Mucosa of gallbladder (tissue), 1 donor: ENCODE data around the gene MYOM3. TPM values are rescaled to one million over a fixed set of nuclear protein-coding genes. Genes with fewer than 3 reads are reported as not detected.
"Not testable (repeated sequence)": the region's sequence is repeated elsewhere in the genome, so short reads cannot be mapped to it uniquely, and the experiment has no call there.

Source experiments
- DNase-seq: peaks from one replicate; pipeline ENCODE4 v3.0.0-alpha.2; 2020; ENCODE audit warnings: low spot score
- total RNA-seq: library from RNA; stranded (reverse); gene quantifications from one replicate; pipeline ENCODE4 v1.2.1, GENCODE V29; 2021
- donor health status: DM: no; HTN: no; CAD: no.

MYOM3 gene
- total RNA-seq, 1 donor from 2014 or later = 1.7 TPM

DNA sequence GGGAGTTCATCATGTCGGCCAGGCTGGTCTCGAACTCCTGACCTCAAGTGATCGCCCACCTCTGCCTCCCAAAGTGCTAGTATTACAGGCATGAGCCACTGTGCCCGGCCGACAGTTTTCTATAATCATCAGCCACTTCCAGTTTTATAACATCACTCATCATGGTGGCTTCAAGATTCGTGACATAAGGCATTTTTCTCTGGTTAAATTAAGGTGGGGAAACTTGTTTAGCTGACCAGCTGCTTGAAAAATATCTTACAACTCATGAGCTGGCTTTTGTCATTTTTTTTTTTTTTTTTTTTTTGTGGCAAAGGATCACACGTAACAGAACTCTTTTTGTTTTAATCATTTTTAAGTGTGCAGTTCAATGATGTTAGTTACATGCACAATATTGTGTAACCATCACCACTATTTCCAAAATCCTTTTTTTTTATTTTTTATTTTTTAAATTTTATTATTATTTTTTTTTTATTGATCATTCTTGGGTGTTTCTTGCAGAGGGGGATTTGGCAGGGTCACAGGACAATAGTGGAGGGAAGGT is 80.9 kb downstream of the MYOM3 start:
- DNase-seq = not testable (repeated sequence)

DNA sequence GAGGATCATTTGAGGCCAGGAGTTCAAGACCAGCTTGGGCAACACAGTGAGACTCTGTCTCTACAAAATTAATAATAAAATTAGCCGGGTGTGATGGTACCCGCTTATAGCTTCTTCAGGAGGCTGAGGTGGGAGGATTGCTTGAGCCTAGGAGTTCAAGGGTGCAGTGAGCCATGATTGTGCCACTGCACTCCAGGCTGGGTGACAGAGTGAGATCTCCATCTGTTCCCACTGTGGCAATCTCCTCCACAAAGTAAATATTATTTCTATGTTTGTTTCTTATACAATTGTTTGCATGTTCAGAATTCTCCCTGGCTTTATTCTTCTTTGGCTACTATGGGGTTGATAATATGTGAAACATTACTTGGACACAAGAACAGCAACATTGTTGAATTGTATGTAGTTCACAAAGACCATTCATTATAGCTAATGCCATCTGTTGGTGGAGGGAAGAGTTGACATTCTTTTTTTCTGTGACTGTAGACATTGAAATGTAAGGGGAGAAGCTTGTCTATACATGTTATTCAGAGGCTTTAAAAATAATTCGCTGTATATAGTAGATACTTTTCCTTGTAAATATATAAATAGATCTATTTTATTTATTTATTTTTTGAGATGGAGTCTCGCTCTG is 84.0 kb downstream of the MYOM3 start:
- DNase-seq = no peak

DNA sequence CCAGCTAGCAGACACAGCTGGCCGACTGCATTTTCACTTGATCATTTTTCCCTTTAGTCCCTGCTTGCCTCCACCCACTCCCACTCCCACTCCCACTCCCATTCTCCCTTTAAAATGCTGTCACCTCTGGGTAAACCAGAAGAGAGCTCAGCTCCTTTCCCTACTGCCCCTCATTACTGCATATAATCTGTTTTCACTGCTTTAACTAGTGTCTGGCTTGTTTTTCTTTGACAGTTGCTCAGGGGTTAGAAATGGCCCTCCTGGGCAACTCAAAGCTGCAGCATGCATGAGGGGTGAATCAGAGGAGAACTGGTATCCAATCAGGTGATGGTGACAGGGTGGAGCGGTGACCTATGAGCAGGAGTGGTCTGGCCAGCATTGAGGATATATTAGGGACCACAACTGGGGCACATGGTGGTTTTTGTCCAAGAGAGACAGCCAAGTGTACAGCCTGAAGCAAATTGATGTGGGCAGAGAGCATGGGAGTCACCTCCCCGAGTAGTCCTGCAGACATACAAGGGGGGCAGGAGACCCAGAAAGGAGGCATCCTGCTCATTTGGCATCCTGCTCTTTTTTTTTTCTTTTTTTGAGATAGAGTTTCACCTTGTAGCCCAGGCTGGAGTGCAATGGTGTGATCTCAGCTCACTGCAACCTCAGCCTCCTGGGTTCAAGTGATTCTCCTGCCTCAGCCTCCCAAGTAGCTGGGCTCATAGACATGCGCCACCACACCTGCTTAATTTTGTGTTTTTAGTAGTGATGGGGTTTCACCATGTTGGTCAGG is 89.2 kb downstream of the MYOM3 start:
- no peak for DNase-seq

DNA sequence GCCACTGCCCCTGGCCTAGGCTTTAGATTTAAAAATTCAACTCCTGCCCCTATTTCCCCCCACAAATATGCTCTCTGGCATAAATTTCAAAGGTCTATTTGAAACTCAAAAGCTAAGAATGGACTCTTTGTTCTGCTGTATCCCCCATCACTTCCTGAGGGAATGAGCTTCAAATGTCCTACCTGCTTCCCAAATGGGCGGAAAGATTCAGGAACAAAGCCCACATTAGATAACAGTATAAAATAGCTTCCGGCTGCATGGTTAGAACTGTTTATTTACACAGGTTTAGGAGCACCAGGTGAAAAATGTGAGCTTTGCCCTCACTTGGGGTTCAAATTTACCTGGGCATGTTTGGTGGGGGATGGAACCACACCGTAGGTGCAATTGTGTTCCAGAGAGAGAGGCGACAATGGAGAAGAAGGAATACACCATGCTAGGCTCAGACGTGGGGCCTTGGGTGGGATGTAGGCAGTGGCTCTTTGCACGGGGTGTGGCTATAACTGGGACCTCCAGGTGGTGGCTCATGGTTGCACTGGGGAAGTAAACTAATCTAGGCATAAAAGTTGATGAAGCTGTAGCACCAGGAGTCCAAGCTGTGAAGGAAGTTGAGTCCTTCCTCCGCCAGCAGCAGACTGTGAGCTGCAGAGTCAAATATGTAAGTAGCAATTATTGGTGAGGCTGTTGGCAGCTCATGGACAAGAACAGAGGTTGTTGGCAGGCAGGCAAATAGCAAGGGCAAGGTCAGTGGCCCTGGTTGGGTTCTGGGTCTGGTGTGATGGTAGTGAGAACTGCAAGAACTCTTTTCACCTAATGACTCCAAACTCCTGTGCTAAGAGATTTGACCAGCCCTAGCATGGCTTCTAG is 90.3 kb downstream of the MYOM3 start:
- DNase-seq = peak; percentile 40

DNA sequence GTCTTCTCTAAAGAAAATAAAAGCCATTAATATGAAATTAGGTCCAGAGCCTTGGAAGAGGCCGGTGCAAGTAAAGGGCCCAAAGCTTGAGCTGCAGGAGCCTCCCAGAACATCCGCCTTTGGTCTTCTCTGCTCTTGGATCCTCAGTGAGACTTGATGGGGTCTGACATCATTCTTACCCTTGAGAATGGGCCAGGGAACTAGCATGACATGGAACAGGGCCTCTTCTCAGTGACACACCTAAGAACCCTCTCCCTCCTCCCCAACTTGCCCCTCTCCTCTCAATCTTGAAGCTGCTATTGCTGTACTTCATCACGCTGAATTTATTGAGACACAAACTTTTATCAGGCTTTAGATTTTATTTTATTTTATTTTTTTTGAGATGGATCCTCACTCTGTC is 91.5 kb downstream of the MYOM3 start:
- no peak for DNase-seq

DNA sequence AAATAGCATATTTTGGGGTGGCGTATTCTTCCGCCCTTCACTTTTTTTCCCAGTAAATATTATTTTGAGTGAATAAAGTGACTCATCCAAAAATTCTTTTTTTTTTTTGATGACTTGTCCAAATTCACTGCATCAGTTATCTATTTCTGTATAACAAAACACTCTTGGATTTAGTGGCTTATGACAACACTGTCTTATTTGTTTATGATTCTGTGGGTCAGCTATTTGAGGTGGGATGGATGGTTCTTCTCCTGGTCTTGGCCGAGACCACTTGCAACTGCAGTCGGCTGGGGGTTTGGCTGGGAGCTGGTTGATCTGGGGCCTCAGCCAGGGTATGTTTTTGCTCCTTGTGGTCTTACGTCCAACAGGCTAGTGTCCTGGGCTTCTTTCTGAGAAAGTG is 91.9 kb downstream of the MYOM3 start:
- DNase-seq = peak; percentile 65

DNA sequence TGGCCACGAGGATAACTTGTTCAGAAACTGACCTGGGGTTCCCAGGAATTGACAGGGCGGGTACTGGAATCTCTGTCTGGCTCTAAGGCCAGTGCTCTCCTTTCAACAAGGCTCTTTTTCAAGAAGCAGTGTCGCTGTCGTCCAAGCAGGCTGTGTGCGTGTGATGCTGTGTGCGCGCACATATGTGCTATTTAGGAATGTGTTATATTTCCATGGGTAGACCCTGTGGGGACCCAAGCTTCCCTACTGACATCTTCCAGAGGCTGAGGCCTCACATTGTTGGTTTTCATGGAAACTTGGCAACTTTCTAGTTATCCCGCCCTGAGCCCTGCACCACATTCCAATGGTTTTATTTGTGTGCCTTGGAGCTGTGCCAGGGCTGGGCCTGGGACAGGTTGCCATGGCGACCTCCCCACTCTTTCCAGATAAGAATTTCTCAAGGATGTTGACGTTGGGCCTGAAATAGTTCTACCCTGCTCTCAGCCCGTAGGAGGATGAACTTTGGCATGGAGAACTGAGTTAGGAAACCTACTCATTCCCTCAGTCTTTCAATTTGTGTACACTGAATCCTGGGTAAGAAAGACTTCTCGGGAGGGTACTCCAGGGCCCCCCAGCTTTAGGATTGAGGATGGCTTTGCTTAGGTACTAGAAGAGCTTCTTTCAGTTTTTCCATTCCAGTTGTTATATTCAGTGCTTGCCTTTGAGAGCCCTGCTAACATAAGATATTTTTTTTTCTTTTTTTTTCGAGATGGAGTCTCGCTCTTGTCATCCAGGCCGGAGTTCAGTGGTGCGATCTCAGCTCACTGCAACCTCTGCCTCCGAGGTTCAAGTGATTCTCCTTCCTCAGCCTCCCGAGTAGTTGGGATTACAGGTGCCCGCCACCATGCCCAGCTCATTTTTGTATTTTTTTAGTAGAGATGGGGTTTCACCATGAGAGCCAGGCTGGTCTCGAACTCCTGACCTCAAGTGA is 93.0 kb downstream of the MYOM3 start:
- peak; percentile 98 for DNase-seq

DNA sequence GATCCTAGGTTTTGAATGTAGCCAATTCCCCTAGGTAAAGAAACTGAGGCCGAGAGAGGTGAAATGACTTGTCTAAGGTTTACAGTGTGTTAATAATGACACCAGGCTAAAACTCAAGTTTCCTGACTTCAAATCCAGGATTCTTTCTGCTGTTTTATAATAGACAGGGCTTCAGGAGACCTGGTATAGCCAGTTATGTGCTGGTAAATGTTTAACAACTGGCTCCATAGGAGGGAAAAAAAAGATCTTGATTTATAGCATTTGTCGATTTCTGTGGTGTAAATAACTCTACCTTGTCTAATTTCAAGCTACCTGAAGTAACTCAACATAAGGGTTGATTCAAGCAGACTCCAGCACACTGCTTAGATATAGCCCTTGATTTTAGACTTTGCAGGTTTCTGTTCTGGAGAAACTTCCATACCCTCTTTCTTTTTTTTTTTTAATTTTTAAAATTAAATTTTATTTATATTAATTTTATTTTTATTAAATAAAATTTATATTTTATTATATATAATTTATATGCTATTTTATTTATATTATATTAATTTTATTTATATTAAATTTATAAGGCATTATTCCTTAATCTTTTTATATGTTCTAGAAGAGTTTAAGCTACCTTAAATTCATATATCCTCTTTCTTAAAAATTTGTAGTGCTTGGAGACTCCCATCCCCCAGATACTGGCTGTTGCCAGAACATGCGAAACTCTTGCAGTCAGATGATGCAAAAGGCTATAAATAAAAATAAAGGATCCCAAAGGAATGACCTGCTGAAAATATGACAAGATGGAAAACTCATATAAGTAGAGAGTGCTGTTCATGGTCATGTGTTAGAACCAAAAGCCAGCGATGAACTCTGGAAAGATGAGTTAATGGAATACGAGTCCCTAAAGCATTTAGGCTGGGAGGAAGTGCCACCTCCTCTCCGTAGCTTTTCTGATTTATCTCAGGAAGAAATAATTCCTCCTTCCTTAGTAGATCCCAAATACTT is 96.4 kb downstream of the MYOM3 start:
- no peak for DNase-seq

DNA sequence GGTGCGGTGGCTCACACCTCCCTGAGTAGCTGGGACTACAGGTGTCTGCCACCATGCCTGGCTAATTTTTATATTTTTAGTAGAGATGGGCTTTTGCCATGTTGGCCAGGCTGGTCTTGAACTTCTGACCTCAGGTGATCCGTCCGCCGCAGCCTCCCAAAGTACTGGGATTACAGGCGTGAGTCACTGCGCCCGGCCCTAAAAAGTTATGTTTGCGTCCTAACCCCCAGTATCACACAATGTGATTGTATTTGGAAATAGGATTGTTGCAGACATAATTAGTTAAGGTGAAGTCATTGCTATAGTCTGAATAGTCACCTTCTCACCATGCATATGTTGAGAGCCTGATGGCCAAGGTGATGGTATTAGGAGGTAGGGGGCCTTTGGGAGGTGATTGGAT is 99.1 kb downstream of the MYOM3 start:
- not testable (repeated sequence) for DNase-seq

DNA sequence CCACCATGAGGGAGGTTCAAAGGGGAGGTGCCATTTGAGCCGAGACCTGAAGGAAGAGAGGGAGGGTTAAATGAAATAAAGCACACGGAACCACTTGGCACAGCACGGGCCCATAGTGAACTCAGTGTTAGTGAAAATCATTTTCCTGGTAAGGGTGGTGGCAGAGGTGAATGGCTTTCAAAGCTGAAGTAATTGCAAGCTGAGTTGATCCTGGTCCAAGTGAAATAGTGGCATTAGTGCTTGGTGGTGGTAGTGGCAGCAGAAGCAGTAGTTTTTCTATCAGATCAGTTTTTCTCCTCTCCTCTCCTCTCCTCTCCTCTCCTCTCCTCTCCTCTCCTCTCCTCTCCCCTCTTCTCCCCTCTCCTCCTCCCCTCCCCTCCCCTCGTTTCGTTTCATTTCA is 101.3 kb downstream of the MYOM3 start:
- peak; percentile 23 for DNase-seq

DNA sequence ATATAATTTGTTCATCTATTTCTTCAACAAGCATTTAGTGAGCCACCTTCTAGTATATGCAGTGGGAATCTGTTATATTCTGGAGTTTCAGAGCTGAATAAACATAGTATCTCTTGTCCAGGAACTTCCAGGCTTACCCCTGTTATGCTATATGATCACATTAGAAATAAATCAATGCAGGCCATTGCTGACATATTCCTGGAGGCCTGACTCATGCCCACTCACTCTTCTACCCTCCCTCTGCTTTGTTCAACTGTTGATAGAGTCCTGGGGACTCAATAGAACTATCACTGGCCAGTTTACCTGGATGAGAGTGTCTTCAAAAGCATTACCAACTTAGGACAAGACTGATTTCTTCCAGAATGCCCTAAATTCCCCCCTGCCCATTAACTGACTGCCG is 102.5 kb downstream of the MYOM3 start:
- DNase-seq = peak; percentile 48

DNA sequence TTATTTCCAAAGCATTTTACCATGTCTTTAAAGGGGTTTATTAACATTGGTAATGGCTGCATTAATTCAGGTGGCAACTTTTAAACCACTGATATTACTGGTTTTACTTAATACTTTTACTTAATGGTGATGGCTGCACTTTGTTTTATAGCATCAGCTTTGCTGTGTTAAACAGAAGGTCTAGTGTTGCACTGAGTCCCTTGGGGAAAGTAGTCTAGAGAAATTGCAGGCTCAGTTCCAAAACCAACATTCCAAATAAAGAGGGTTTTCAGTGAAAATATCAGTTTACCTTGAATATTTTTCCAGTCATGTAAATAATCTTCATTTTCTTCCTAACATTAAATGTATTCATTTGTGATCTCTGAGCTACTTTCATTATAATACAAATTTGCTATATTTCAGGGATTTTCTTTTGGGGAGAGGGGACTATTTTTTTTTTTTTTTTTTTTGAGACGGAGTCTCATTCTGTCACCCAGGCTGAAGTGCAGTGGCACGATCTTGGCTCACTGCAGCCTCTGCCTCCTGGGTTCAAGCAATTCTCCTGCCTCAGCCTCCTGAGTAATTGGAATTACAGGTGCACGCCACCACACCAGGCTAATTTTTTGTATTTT is 103.3 kb downstream of the MYOM3 start:
- not testable (repeated sequence) for DNase-seq

DNA sequence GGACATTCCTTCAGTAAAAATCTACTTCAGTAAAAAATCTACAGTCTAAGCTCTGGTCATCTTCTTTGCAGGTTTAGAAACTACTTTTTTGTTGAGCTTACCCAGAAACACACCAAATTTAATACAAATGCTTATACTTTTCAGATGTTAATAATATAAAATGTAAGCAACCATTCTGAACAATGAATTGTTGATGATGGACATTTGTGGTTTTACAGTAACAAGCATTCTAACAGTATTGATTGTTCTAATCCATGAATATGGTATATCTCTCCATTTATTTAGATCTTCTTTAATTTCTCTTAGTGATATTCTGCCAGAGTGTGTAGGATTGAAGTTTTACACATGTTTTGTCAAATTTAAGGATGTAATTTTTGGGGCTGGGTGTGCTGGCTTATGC is 104.9 kb downstream of the MYOM3 start:
- DNase-seq = no peak

Other genes with a start within 250 kb of the MYOM3 start
- gene FUCA1, start 243.8 kb downstream of the MYOM3 start, total RNA-seq = 65.9 TPM
- gene CNR2, start 198.8 kb downstream of the MYOM3 start, total RNA-seq = 0.03 TPM
- 153 TPM for gene PNRC2, start 152.3 kb downstream of the MYOM3 start, total RNA-seq
- 78.9 TPM for gene SRSF10, start 131.8 kb downstream of the MYOM3 start, total RNA-seq
- gene IL22RA1, start 31.0 kb upstream of the MYOM3 start, total RNA-seq = 11.6 TPM
- 11.2 TPM for gene IFNLR1, start 75.2 kb upstream of the MYOM3 start, total RNA-seq
- gene GRHL3, start 207.2 kb upstream of the MYOM3 start, total RNA-seq = 1.4 TPM